Breast epithelium (tissue), 4 donors: ENCODE measurements around the gene SLC2A13. TPM values are rescaled to one million over a fixed set of nuclear protein-coding genes. Genes with fewer than 3 reads are reported as not detected.

Experiments used
- DNase-seq, 2 donors: peaks; one replicate each; pipeline ENCODE4 v3.0.0-alpha.2; 2019; ENCODE audit warnings: low spot score in 2 of 2
- H3K27ac ChIP-seq, 2 donors: fragments of 200-600 bp; sonication (generic) in 1 of 2; one replicate each; pipeline ENCODE4 v1.5.1; 2016 to 2019; ENCODE audit warnings: mild to moderate bottlenecking in 1 of 2
- H3K27me3 ChIP-seq, 2 donors: fragments of 200-600 bp; sonication (generic) in 1 of 2; one replicate each; pipeline versions ENCODE4 v1.5.1 to v1.6.0; 2017 to 2019; ENCODE audit warnings: control low read depth in 1 of 2, mild to moderate bottlenecking in 1 of 2
- H3K36me3 ChIP-seq: fragments of 200-600 bp; one replicate; pipeline ENCODE4 v1.5.1; 2019
- H3K4me1 ChIP-seq, 2 donors: fragments of 200-600 bp; sonication (generic); one replicate each; pipeline ENCODE4 v1.5.1; 2016 to 2019; ENCODE audit warnings: control low read depth in 1 of 2
- H3K4me3 ChIP-seq, 3 donors: fragments of 200-600 bp; sonication (generic); 1 replicate in 2 of 3; 2 replicates in 1 of 3; pipeline ENCODE4 v1.5.1; 2016 to 2019; ENCODE audit warnings: mild to moderate bottlenecking in 3 of 3, moderate library complexity in 2 of 3
- H3K9me3 ChIP-seq, 2 donors: fragments of 200-600 bp; sonication (generic) in 1 of 2; one replicate each; pipeline ENCODE4 v1.5.1; 2016 to 2019; ENCODE audit warnings: control low read depth in 1 of 2
- CTCF ChIP-seq, 3 donors: fragments of 450-650 bp; IDR thresholded peaks; one replicate each; pipeline ENCODE4 v1.5.1; 2016 to 2017; ENCODE audit warnings: antibody characterized with exemption in 3 of 3, mild to moderate bottlenecking in 3 of 3, moderate library complexity in 3 of 3
- POLR2A ChIP-seq: fragments of 450-650 bp; IDR thresholded peaks from one replicate; pipeline ENCODE4 v1.6.1; 2016; ENCODE audit warnings: antibody characterized with exemption, mild to moderate bottlenecking, moderate library complexity
- POLR2AphosphoS5 ChIP-seq, 3 donors: sonication (generic); formaldehyde crosslinking; IDR thresholded peaks; one replicate each; pipeline ENCODE4 v1.6.1; 2017; ENCODE audit warnings: antibody characterized with exemption in 3 of 3
- intact Hi-C: fragments of 100-400 bp; cut with DNase I; formaldehyde crosslinking; loops from one replicate; pipeline ENCODE4 v1.15.1; 2023; ENCODE audit warnings: low total_unique reads
- total RNA-seq, 3 donors: library from RNA; depleted of rRNA; stranded (reverse); fragments of >200 nt; gene quantifications; one replicate each; pipeline ENCODE4 v1.1.0, GENCODE V29; 2016

The SLC2A13 gene
- total RNA-seq, 3 donors from 2014 or later = 17.1 to 32.2 (median 22.0) TPM

- DNase-seq = no peak
- H3K27me3 ChIP-seq = no peaks in the 10 kb centered on the region
- intact Hi-C loops = no loop called here
- H3K9me3 ChIP-seq = peaks cover 11 to 18% of the 10 kb centered on the region in 2 donors
- H3K4me1 ChIP-seq = no peaks in the 10 kb centered on the region
- H3K36me3 ChIP-seq = no peaks in the 10 kb centered on the region
- no peak overlapping the region for H3K27ac ChIP-seq
- H3K4me3 ChIP-seq = no peak overlapping the region
- no peak for TF ChIP-seq POLR2A
These were observed 231.1 kb downstream of the SLC2A13 start for GRCh38 chr12:39874785-39875184.

GRCh38 chr12:39873065-39873464 is 232.8 kb downstream of the SLC2A13 start:
- Histone ChIP-seq H3K27me3 (no peaks in the 10 kb centered on the region), H3K9me3 (peaks cover 0 to 4% of the 10 kb centered on the region in 2 donors), H3K27ac (no peak overlapping the region), H3K4me1 (no peaks in the 10 kb centered on the region), H3K4me3 (no peak overlapping the region), H3K36me3 (no peaks in the 10 kb centered on the region)
- no peak for DNase-seq
- intact Hi-C loops = no loop called here
- no peak for TF ChIP-seq CTCF (IDR thresholded peaks at IDR 0.05)
- no peak for TF ChIP-seq POLR2A
- no peak for TF ChIP-seq POLR2AphosphoS5 (IDR thresholded peaks at IDR 0.05)

- no peak overlapping the region for H3K27ac ChIP-seq
- no peaks in the 10 kb centered on the region for H3K4me1 ChIP-seq
- no peak overlapping the region for H3K4me3 ChIP-seq
- no peaks in the 10 kb centered on the region for H3K27me3 ChIP-seq
- no peaks in the 10 kb centered on the region for H3K9me3 ChIP-seq
- intact Hi-C loops = no loop called here
- DNase-seq = no peak
- TF ChIP-seq POLR2AphosphoS5 (IDR thresholded peaks at IDR 0.05) (no peak), POLR2A (no peak), CTCF (IDR thresholded peaks at IDR 0.05) (no peak)
- H3K36me3 ChIP-seq = no peaks in the 10 kb centered on the region
These were observed 233.5 kb downstream of the SLC2A13 start for GRCh38 chr12:39872425-39872824.

GRCh38 chr12:39868328-39868725 is 237.6 kb downstream of the SLC2A13 start:
- Histone ChIP-seq H3K27me3 (no peaks in the 10 kb centered on the region), H3K27ac (no peak overlapping the region), H3K4me1 (no peaks in the 10 kb centered on the region), H3K4me3 (no peak overlapping the region), H3K36me3 (no peaks in the 10 kb centered on the region), H3K9me3 (no peaks in the 10 kb centered on the region)
- no peak for DNase-seq
- intact Hi-C loops = no loop called here
- TF ChIP-seq CTCF (IDR thresholded peaks at IDR 0.05) (no peak), POLR2AphosphoS5 (IDR thresholded peaks at IDR 0.05) (no peak), POLR2A (no peak)

GRCh38 chr12:39867631-39868327 is 238.1 kb downstream of the SLC2A13 start:
- Histone ChIP-seq H3K4me1 (no peaks in the 10 kb centered on the region), H3K36me3 (no peaks in the 10 kb centered on the region), H3K4me3 (no peak overlapping the region), H3K9me3 (no peaks in the 10 kb centered on the region), H3K27ac (no peak overlapping the region), H3K27me3 (no peaks in the 10 kb centered on the region)
- DNase-seq = no peak
- TF ChIP-seq CTCF (IDR thresholded peaks at IDR 0.05) (no peak), POLR2A (no peak)
- intact Hi-C loops = no loop called here
